DMS79 (cell line): ENCODE measurements around the gene FYB1.
"Not testable (repeated sequence)": the region's sequence is repeated elsewhere in the genome, so short reads cannot be mapped to it uniquely, and the experiment has no call there.

ENCODE experiments used
- DNase-seq: peaks from one replicate; lab custom pipeline; 2025; lab: John Stamatoyannopoulos, UW

FYB1 gene

GRCh38 chr5:39219437-39219836 is at the start of gene FYB1:
Gene FYB1 (minus strand): TSS chr5:39219563. CDS start chr5:39202960, 16,603 bp downstream.
- DNase-seq = no peak

- no peak for DNase-seq
These were observed 47.8 kb upstream of the FYB1 start for GRCh38 chr5:39267186-39267585.

DNA sequence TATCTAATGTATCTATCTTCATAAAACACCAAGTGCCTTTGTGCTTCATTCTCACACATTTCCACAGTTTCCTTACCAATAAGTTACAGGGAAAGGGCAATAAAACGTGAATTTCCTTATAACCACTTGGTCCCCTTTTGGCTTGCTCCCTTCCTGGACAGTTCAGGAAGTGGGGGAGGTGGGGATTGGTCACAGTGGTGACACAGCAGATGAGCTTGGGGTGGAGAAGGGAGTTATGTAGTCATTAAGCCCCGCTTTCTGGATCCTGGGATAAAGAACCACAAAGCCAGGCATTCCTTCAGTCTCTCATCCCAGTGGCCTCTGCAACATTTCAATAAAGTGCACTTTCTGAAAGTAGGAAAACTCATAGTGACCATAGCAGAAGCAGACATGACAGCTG is 47.1 kb upstream of the FYB1 start:
- DNase-seq = no peak

GRCh38 chr5:39264528-39264927 is 45.2 kb upstream of the FYB1 start:
- DNase-seq = no peak

DNA sequence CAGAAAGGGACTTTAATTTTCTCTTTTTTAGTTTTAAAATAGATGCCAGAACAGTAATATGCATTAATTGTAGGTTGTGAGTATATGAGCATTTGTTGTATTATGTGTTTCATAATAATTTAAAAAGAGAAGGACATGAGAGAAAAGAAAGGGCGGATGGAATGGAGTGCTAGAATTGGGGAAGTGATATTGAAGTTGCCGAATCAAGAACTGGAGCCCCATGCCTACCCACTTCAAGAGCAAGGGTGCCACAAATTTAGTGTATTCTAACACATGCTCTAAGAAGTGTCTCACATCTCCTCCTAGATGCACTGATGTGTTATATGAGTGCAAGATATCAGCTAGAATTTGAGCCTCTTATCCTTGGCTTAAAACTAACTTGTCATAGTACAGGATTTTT is 43.6 kb upstream of the FYB1 start:
- no peak for DNase-seq

GRCh38 chr5:39260095-39260494 is 40.7 kb upstream of the FYB1 start:
- no peak for DNase-seq

DNA sequence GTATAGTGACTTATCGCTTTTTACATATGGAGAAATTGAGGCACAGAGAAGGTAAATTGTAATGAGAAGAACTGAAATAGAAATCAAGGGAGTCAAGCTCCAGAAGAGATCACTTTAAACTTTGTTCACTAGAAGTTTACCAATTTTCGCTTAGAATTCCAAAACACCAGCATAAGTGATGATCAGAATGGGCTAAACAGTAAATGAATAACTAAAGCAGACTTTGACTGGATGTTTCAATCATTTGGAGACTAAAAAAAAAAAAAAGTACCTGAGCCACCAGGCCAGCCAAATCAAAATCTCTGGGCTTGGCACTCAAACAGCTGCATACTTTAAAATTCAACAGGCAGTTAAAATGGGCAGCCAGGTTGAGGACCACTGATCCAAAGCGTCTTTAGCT is 38.2 kb upstream of the FYB1 start:
- no peak for DNase-seq

- DNase-seq = no peak
These were observed 37.3 kb upstream of the FYB1 start for GRCh38 chr5:39256477-39257235.

- no peak for DNase-seq
These were observed 36.0 kb upstream of the FYB1 start for GRCh38 chr5:39255406-39255805.

DNA sequence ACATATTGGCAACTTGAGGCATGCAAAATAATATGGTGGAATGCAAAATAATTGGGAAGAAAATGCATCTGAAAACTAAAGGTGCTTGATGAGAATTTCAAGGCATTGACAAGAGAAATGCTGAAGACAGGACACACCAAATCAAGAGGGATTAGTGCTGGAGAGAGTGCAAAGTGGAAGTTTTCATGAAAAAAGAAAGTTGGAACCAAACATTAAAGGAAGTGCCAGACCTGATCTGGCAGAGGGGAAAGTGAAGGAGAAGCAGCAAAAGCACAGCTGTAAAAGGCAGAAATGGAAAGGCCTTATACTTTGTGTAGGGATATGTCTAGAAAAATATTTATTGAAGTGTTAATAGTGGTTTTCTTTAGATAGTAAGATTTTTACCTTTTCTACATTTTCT is 35.3 kb upstream of the FYB1 start:
- no peak for DNase-seq

- DNase-seq = no peak
These were observed 33.8 kb upstream of the FYB1 start for GRCh38 chr5:39253196-39253595.

DNA sequence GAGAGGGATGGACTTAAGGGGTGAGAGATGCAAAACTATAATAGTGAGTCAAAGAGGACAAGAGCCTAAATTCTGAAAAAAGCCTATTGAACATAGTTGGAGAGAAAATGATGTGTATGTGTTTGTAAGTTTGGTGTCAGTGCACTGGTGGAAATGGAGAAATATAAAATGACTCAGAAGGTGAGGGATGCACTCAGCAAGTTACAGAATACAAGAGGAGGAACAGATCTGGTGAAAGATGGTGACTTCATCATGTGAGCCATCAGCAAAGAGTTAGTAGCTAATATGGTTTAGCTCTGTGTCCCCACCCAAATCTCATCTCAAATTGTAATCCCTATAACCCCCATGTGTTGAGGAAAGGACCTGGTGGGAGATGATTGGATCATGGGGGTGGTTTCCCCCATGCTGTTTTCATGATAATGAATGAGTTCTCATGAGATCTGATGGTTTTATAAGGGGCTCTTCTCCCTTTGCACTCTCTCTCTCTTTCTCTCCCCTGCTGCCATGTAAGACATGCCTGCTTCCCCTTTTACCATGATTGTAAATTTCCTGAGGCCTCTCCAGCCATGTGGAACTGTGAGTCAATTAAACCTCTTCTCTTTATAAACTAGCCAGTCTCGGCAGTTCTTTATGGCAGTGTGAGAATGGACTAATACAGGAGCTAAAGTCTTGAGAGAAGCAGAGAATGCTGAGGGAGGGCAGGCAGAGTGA is 30.4 kb upstream of the FYB1 start:
- no peak for DNase-seq

DNA sequence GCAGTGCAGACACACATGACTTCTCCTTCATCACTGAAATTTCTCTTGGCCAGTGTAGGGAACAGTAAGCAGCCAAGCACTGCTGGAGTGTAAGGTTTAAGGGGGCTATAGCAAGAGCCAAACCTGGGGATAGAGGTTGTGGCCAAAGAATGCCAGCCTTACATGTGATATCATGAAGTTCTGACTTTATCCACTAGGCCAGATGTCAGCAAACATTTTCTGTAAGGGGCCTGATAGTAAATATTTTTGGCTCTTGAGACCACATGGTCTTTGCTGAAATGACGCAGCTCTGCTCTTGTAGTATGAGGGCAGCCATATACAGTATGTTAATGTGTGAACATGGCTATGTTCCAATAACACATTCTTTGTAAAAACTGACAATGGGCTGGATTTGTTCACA is 29.7 kb upstream of the FYB1 start:
- no peak for DNase-seq

DNA sequence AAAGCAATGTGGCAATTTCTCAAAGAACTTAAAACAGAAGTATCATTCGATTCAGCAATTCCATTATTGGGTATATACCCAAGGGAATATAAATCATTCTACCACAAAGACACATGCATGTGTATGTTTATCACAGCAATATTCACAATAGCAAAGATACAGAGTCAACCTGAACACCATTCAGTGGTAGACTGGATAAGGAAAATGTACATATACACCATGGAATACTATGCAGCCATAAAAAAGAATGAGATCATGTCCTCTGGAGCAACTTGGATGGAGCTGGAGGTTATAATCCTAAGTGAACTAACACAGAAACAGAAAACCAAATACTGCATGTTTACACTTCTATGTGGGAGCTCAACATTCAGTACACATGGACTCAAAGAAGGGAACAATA is 21.4 kb upstream of the FYB1 start:
- no peak for DNase-seq

DNA sequence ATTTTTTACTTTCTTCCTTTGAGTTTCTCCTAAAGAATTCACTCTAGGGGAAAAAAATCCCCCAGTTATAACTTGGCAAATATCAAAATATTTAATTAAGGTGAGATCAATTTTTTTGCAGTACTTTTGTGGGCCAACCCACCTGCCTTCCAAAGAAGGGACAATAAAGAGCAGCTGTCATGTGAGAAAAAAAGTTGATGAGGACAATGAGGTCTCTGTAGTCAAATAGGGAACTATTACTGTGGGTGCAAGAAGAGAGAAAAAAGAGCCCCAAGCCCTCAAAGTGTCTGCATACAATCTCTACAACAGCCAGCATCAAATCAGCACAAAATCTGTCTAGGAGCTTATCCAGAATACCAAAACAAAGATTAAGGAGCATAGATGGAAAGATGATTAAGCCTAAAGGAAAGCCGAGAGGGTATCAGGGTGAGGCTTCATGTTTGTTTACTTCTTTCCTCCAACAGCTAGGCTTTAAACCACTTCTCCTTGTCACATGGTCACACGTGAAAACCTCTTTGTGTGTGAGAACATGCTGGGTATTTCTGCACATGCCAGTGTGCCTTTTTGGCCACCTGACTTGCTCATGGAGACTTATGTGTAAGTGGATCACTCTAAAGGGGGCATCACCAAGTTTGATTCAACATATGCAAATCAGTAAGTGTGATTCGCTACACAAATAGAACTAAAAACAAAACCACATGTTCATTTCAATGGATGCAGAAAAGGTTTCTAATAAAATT is 19.2 kb upstream of the FYB1 start:
- DNase-seq = no peak

- no peak for DNase-seq
These were observed 17.4 kb upstream of the FYB1 start for GRCh38 chr5:39236718-39237117.

GRCh38 chr5:39235648-39236047 is 16.3 kb upstream of the FYB1 start:
- no peak for DNase-seq

GRCh38 chr5:39234494-39234893 is 15.1 kb upstream of the FYB1 start:
- DNase-seq = not testable (repeated sequence)

DNA sequence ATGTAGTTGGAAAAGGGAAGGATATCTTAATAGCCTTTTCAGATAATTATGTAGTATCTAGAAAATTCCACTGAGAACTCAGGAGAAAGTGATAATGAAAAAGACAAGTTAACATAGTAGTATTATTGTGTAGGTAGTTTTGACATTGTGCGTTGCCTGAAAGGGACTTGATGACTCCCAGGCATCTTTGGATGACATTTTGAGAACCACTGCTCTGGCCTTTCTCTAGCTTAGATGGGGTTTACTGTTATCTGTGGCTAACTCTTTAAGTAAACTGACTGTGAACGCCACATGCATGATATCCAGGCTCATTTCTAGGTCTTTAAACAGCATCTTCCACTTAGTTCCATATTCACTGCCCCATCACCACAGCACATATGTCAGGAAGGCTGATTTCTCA is 14.4 kb upstream of the FYB1 start:
- DNase-seq = no peak

GRCh38 chr5:39231705-39232525 is 12.6 kb upstream of the FYB1 start:
- DNase-seq = no peak

- DNase-seq = no peak
These were observed 9.2 kb upstream of the FYB1 start for GRCh38 chr5:39228596-39228995.

GRCh38 chr5:39226558-39226957 is 7.2 kb upstream of the FYB1 start:
- DNase-seq = no peak
